WTC11 (cell line): ENCODE data around the gene RGS7. TPM values are rescaled to one million over a fixed set of nuclear protein-coding genes. Genes with fewer than 3 reads are reported as not detected.

Source experiments
- ATAC-seq: fragments of 200-7000 bp; cut with Tn5 transposase; 2 replicates; pipeline ENCODE4 v1.10.0; 2021; ENCODE audit warnings: mild to moderate bottlenecking, moderate library complexity
- CTCF ChIA-PET: fragments of 300-600 bp; sonication (Branson Sonifier 250); formaldehyde crosslinking; loops from one replicate; lab custom pipeline; 2021; ENCODE audit warnings: antibody characterized with exemption; lab: Charles Lee
- POLR2A ChIA-PET: fragments of 350-600 bp; sonication (Branson Sonifier 250); formaldehyde crosslinking; loops from one replicate; lab custom pipeline; 2021; ENCODE audit warnings: antibody characterized with exemption; lab: Charles Lee
- DNase-seq: peaks from one replicate; pipeline ENCODE4 v3.0.0; 2021; ENCODE audit warnings: low spot score
- H3K27ac Mint-ChIP-seq: 2 replicates; pipeline ENCODE4 v1.8.0; 2021; ENCODE audit warnings: mixed read lengths
- H3K27me3 Mint-ChIP-seq: 2 replicates; pipeline ENCODE4 v1.8.0; 2021; ENCODE audit warnings: low read depth, mild to moderate bottlenecking, moderate library complexity, mixed read lengths
- H3K36me3 Mint-ChIP-seq: 2 replicates; pipeline ENCODE4 v1.8.0; 2021; ENCODE audit warnings: mixed read lengths
- H3K4me1 Mint-ChIP-seq: 2 replicates; pipeline ENCODE4 v1.8.0; 2022; ENCODE audit warnings: mixed read lengths
- H3K4me3 Mint-ChIP-seq: 2 replicates; pipeline ENCODE4 v1.8.0; 2021; ENCODE audit warnings: mild to moderate bottlenecking, moderate library complexity, mixed read lengths
- H3K9me3 Mint-ChIP-seq: 2 replicates; pipeline ENCODE4 v1.8.0; 2021; ENCODE audit warnings: mixed read lengths
- CBFB ChIP-seq: sonication (generic); formaldehyde crosslinking; IDR thresholded peaks from 2 replicates; pipeline ENCODE4 v1.8.1; 2022; ENCODE audit warnings: mild to moderate bottlenecking, low read depth, missing genetic modification reagents
- CTCF ChIP-seq: fragments of 200-600 bp; IDR thresholded peaks from 2 replicates; pipeline ENCODE4 v1.8.0; 2022; ENCODE audit warnings: antibody characterized with exemption
- E2F1 ChIP-seq: sonication (generic); formaldehyde crosslinking; IDR thresholded peaks from 2 replicates; pipeline ENCODE4 v1.8.0; 2022; ENCODE audit warnings: mild to moderate bottlenecking, missing genetic modification reagents
- ELF4 ChIP-seq: sonication (generic); formaldehyde crosslinking; IDR thresholded peaks from 2 replicates; pipeline ENCODE4 v1.8.1; 2022; ENCODE audit warnings: low read depth, mild to moderate bottlenecking, moderate library complexity, missing genetic modification reagents
- ERG ChIP-seq: fragments of 250-450 bp; sonication (Bioruptor Pico); IDR thresholded peaks from 2 replicates; pipeline ENCODE4 v1.8.0; 2021; ENCODE audit warnings: mild to moderate bottlenecking
- ETV6 ChIP-seq: sonication (generic); formaldehyde crosslinking; IDR thresholded peaks from 2 replicates; pipeline ENCODE4 v1.8.1; 2022; ENCODE audit warnings: mild to moderate bottlenecking, missing genetic modification reagents
- FOXK1 ChIP-seq: sonication (generic); formaldehyde crosslinking; IDR thresholded peaks from 2 replicates; pipeline ENCODE4 v1.8.0; 2022; ENCODE audit warnings: mild to moderate bottlenecking, moderate library complexity, missing genetic modification reagents
- KAT7 ChIP-seq: sonication (generic); formaldehyde crosslinking; IDR thresholded peaks from 2 replicates; pipeline ENCODE4 v1.8.1; 2023; ENCODE audit warnings: missing genetic modification reagents, mild to moderate bottlenecking, borderline replicate concordance
- MXD4 ChIP-seq: fragments of 250-450 bp; sonication (Bioruptor Pico); IDR thresholded peaks from 2 replicates; pipeline ENCODE4 v1.8.0; 2021; ENCODE audit warnings: mild to moderate bottlenecking, moderate library complexity, borderline replicate concordance
- NR1H2 ChIP-seq: sonication (generic); formaldehyde crosslinking; IDR thresholded peaks from 2 replicates; pipeline ENCODE4 v1.9.0; 2021; ENCODE audit warnings: mild to moderate bottlenecking, moderate library complexity, missing genetic modification reagents
- OVOL2 ChIP-seq: fragments of 250-450 bp; sonication (Bioruptor Pico); IDR thresholded peaks from 2 replicates; pipeline ENCODE4 v1.9.0; 2021; ENCODE audit warnings: mild to moderate bottlenecking, borderline replicate concordance
- PRRX2 ChIP-seq: fragments of 250-450 bp; sonication (Bioruptor Pico); IDR thresholded peaks from 2 replicates; pipeline ENCODE4 v1.8.0; 2021; ENCODE audit warnings: mild to moderate bottlenecking
- RELA ChIP-seq: sonication (generic); formaldehyde crosslinking; IDR thresholded peaks from 2 replicates; pipeline ENCODE4 v1.8.1; 2022; ENCODE audit warnings: missing genetic modification reagents, mild to moderate bottlenecking, borderline replicate concordance
- SMAD3 ChIP-seq: sonication (generic); formaldehyde crosslinking; IDR thresholded peaks from 2 replicates; pipeline ENCODE4 v1.8.0; 2022; ENCODE audit warnings: missing genetic modification reagents, mild to moderate bottlenecking, borderline replicate concordance
- SMAD4 ChIP-seq: sonication (generic); formaldehyde crosslinking; IDR thresholded peaks from 2 replicates; pipeline ENCODE4 v1.8.0; 2022; ENCODE audit warnings: mild to moderate bottlenecking, missing genetic modification reagents
- ZNF219 ChIP-seq: sonication (generic); formaldehyde crosslinking; IDR thresholded peaks from 2 replicates; pipeline ENCODE4 v1.8.0; 2023; ENCODE audit warnings: missing genetic modification reagents, mild to moderate bottlenecking, borderline replicate concordance
- ZNF425 ChIP-seq: fragments of 250-450 bp; sonication (Bioruptor Pico); conservative IDR thresholded peaks from 2 replicates; pipeline ENCODE4 v1.9.0; 2021; ENCODE audit warnings: mild to moderate bottlenecking
- ZNF671 ChIP-seq: fragments of 250-450 bp; sonication (Bioruptor Pico); IDR thresholded peaks from 2 replicates; pipeline ENCODE4 v1.8.0; 2021; ENCODE audit warnings: mild to moderate bottlenecking
- total RNA-seq: library from RNA; stranded (reverse); gene quantifications from 3 replicates; pipeline ENCODE4 v1.2.3, GENCODE V29; 2021
- TF ChIP-seq, protein P1 (sequence below): sonication (generic); formaldehyde crosslinking; IDR thresholded peaks from 2 replicates; pipeline ENCODE4 v1.8.0; 2023; ENCODE audit warnings: missing genetic modification reagents
- TF ChIP-seq, protein P2 (sequence below): fragments of 250-450 bp; sonication (Bioruptor Pico); IDR thresholded peaks from 2 replicates; pipeline ENCODE4 v1.9.0; 2021; ENCODE audit warnings: mild to moderate bottlenecking, borderline replicate concordance
- TF ChIP-seq, protein P3 (sequence below): sonication (generic); formaldehyde crosslinking; IDR thresholded peaks from 2 replicates; pipeline ENCODE4 v1.8.1; 2022; ENCODE audit warnings: low read depth, mild to moderate bottlenecking, moderate library complexity, missing genetic modification reagents, borderline replicate concordance

Gene RGS7
- total RNA-seq, 1 experiment from 2014 or later, result 1.2 TPM

- ChIA-PET CTCF (interaction anchor here (0.6 kb wide), 1 partner anchor 352 kb away, joined by 3 read pairs; no protein-coding TSS in a partner anchor), POLR2A (no interaction called here)
- no peak for TF ChIP-seq NR1H2 (CRISPR knock-in tag)
- TF ChIP-seq MXD4 (CRISPR knock-in tag), result no peak
- TF ChIP-seq ERG (CRISPR knock-in tag), result no peak
- TF ChIP-seq SMAD3 (CRISPR knock-in tag), result no peak
- TF ChIP-seq, protein P1, sequence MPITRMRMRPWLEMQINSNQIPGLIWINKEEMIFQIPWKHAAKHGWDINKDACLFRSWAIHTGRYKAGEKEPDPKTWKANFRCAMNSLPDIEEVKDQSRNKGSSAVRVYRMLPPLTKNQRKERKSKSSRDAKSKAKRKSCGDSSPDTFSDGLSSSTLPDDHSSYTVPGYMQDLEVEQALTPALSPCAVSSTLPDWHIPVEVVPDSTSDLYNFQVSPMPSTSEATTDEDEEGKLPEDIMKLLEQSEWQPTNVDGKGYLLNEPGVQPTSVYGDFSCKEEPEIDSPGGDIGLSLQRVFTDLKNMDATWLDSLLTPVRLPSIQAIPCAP (CRISPR knock-in tag), result no peak
- TF ChIP-seq, protein P2, sequence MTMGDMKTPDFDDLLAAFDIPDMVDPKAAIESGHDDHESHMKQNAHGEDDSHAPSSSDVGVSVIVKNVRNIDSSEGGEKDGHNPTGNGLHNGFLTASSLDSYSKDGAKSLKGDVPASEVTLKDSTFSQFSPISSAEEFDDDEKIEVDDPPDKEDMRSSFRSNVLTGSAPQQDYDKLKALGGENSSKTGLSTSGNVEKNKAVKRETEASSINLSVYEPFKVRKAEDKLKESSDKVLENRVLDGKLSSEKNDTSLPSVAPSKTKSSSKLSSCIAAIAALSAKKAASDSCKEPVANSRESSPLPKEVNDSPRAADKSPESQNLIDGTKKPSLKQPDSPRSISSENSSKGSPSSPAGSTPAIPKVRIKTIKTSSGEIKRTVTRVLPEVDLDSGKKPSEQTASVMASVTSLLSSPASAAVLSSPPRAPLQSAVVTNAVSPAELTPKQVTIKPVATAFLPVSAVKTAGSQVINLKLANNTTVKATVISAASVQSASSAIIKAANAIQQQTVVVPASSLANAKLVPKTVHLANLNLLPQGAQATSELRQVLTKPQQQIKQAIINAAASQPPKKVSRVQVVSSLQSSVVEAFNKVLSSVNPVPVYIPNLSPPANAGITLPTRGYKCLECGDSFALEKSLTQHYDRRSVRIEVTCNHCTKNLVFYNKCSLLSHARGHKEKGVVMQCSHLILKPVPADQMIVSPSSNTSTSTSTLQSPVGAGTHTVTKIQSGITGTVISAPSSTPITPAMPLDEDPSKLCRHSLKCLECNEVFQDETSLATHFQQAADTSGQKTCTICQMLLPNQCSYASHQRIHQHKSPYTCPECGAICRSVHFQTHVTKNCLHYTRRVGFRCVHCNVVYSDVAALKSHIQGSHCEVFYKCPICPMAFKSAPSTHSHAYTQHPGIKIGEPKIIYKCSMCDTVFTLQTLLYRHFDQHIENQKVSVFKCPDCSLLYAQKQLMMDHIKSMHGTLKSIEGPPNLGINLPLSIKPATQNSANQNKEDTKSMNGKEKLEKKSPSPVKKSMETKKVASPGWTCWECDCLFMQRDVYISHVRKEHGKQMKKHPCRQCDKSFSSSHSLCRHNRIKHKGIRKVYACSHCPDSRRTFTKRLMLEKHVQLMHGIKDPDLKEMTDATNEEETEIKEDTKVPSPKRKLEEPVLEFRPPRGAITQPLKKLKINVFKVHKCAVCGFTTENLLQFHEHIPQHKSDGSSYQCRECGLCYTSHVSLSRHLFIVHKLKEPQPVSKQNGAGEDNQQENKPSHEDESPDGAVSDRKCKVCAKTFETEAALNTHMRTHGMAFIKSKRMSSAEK, result no peak
- TF ChIP-seq ZNF425 (CRISPR knock-in tag), result no peak
- TF ChIP-seq, protein P3, sequence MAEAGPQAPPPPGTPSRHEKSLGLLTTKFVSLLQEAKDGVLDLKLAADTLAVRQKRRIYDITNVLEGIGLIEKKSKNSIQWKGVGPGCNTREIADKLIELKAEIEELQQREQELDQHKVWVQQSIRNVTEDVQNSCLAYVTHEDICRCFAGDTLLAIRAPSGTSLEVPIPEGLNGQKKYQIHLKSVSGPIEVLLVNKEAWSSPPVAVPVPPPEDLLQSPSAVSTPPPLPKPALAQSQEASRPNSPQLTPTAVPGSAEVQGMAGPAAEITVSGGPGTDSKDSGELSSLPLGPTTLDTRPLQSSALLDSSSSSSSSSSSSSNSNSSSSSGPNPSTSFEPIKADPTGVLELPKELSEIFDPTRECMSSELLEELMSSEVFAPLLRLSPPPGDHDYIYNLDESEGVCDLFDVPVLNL (CRISPR knock-in tag), result no peak
- no peak for TF ChIP-seq ZNF219 (CRISPR knock-in tag)
- TF ChIP-seq E2F1 (CRISPR knock-in tag), result no peak
- TF ChIP-seq FOXK1 (CRISPR knock-in tag), result no peak
- TF ChIP-seq OVOL2 (CRISPR knock-in tag), result no peak
- ATAC-seq, result no peak
- no peak overlapping the region for H3K27ac Mint-ChIP-seq
- peaks cover 7% of the 10 kb centered on the region for H3K36me3 Mint-ChIP-seq
- H3K4me1 Mint-ChIP-seq, result peaks cover 13% of the 10 kb centered on the region
- no peaks in the 10 kb centered on the region for H3K27me3 Mint-ChIP-seq
- peaks cover 11% of the 10 kb centered on the region for H3K9me3 Mint-ChIP-seq
- no peak overlapping the region for H3K4me3 Mint-ChIP-seq
- DNase-seq, result no peak
Observed at GRCh38 chr1:241186716-241187115, 170.3 kb downstream of the RGS7 start.

DNA sequence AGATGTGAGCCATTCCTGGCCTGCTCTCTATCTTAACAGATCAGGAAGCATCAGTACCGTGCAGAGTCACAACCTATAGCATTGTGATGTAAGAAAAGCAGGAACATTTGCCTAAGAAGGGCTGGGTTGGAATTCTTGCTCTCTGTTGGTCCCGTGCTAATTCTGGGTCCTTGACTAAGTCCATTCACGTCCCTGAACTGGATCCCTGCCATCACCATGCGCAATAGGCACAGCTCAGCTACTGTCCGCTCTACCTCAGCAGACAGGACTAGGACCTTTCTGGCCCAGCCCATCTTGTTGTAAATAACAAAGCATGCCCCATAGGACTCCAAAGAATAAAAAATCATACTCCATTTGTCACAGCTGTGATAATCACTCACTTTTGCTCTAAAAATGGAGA lies 175.0 kb downstream of the RGS7 start:
- H3K4me1 Mint-ChIP-seq, result peaks cover 4% of the 10 kb centered on the region
- no peak overlapping the region for H3K4me3 Mint-ChIP-seq
- CTCF ChIA-PET, result no interaction called here
- DNase-seq (no peak), ATAC-seq (no peak)
- H3K9me3 Mint-ChIP-seq, result peaks cover 2% of the 10 kb centered on the region; the same call in 1 of the 2 replicates
- H3K36me3 Mint-ChIP-seq, result no peaks in the 10 kb centered on the region
- no peak overlapping the region for H3K27ac Mint-ChIP-seq
- POLR2A ChIA-PET, result no interaction called here
- H3K27me3 Mint-ChIP-seq, result no peaks in the 10 kb centered on the region
- TF ChIP-seq ELF4 (no peak), PRRX2 (no peak), ETV6 (no peak), SMAD4 (CRISPR knock-in tag) (no peak), ZNF219 (CRISPR knock-in tag) (no peak), ERG (CRISPR knock-in tag) (no peak), OVOL2 (CRISPR knock-in tag) (no peak), RELA (CRISPR knock-in tag) (no peak), KAT7 (CRISPR knock-in tag) (no peak), CBFB (CRISPR knock-in tag) (no peak), CTCF (no peak), ZNF671 (CRISPR knock-in tag) (no peak)
